Muscle of leg (tissue), 11 donors: Measurements from ENCODE around the gene CFAP221. TPM values are rescaled to one million over a fixed set of nuclear protein-coding genes. Genes with fewer than 3 reads are reported as not detected.

Experiments used
- DNase-seq: peaks from one replicate; pipeline ENCODE4 v3.0.0; 2013
- H3K27ac ChIP-seq: one replicate; pipeline ENCODE4 v1.5.1; 2013; ENCODE audit warnings: mild to moderate bottlenecking, low read length, control low read depth
- H3K27me3 ChIP-seq: one replicate; pipeline ENCODE4 v1.6.1; 2013; ENCODE audit warnings: low read length; ENCODE audit not compliant: control insufficient read depth, insufficient read depth
- H3K36me3 ChIP-seq: one replicate; pipeline ENCODE4 v1.6.1; 2013; ENCODE audit warnings: low read length; ENCODE audit not compliant: control insufficient read depth, insufficient read depth
- H3K4me1 ChIP-seq: one replicate; pipeline ENCODE4 v1.6.1; 2013; ENCODE audit warnings: low read length; ENCODE audit not compliant: control insufficient read depth, insufficient read depth
- H3K4me3 ChIP-seq: one replicate; pipeline ENCODE4 v1.5.1; 2013; ENCODE audit warnings: low read length, control low read depth
- H3K9me3 ChIP-seq: replicated peaks from 2 replicates; pipeline ENCODE4 v1.6.1; 2013; ENCODE audit warnings: low read depth, low read length; ENCODE audit not compliant: control insufficient read depth
- WGBS: methylation state at CpG from one replicate; pipeline ENCODE4 v1.1.5; 2013; ENCODE audit warnings: missing lambda C conversion rate; ENCODE audit not compliant: insufficient coverage; 5-methylcytosine and 5-hydroxymethylcytosine counted together
- polyA plus RNA-seq, 8 donors: library from polyadenylated mRNA; unstranded; fragments of 120-200 nt; gene quantifications; one replicate each; pipeline versions ENCODE4 v1.2.1 to v1.2.3, GENCODE V29; 2013; ENCODE audit warnings: inconsistent platforms in 1 of 8, low replicate concordance in 1 of 8; ENCODE audit not compliant: insufficient read length in 8 of 8, insufficient read depth in 1 of 8
- total RNA-seq: library from RNA; stranded (reverse); fragments of 120-200 nt; gene quantifications from one replicate; pipeline ENCODE4 v1.2.4, GENCODE V29; 2013

CFAP221 gene
- total and polyA plus RNA-seq, 9 donors: 0.22 to 4.2 (median 0.63) TPM

GRCh38 chr2:119694845-119695521, 150.7 kb downstream of the CFAP221 start:
- Histone ChIP-seq H3K27me3 (no peaks in the 10 kb centered on the region), H3K4me1 (peaks cover 39% of the 10 kb centered on the region), H3K9me3 (no peaks in the 10 kb centered on the region), H3K27ac (peak overlapping the region; percentile 11), H3K4me3 (no peak overlapping the region), H3K36me3 (no peaks in the 10 kb centered on the region)
- 50% methylated on average over 7 of the region's 10 CpGs for WGBS
- peak; percentile 57 for DNase-seq

GRCh38 chr2:119696005-119696404, 151.8 kb downstream of the CFAP221 start:
- WGBS: 100% methylated on average over 1 of the region's 3 CpGs
- Histone ChIP-seq H3K9me3 (no peaks in the 10 kb centered on the region), H3K27ac (no peak overlapping the region)

GRCh38 chr2:119696494-119697030, 152.3 kb downstream of the CFAP221 start:
- H3K9me3 ChIP-seq: no peaks in the 10 kb centered on the region
- H3K27ac ChIP-seq: no peak overlapping the region
- H3K4me1 ChIP-seq: peaks cover 39% of the 10 kb centered on the region
- H3K36me3 ChIP-seq: no peaks in the 10 kb centered on the region
- no peak for DNase-seq
- no peak overlapping the region for H3K4me3 ChIP-seq
- no peaks in the 10 kb centered on the region for H3K27me3 ChIP-seq
- WGBS: 52% methylated on average over 5 of the region's 6 CpGs

More at GRCh38 chr2:119696005-119696404, 151.8 kb downstream of the CFAP221 start:
- Histone ChIP-seq H3K4me1 (peaks cover 39% of the 10 kb centered on the region), H3K4me3 (no peak overlapping the region), H3K36me3 (no peaks in the 10 kb centered on the region), H3K27me3 (no peaks in the 10 kb centered on the region)
- peak; percentile 38 for DNase-seq

GRCh38 chr2:119697290-119698020, 153.2 kb downstream of the CFAP221 start:
- Histone ChIP-seq H3K9me3 (no peaks in the 10 kb centered on the region), H3K36me3 (no peaks in the 10 kb centered on the region), H3K27ac (no peak overlapping the region), H3K4me1 (peaks cover 43% of the 10 kb centered on the region), H3K27me3 (no peaks in the 10 kb centered on the region), H3K4me3 (no peak overlapping the region)
- WGBS: 37% methylated on average over 5 of the region's 8 CpGs
- DNase-seq: no peak

- WGBS: no CpG with 5 or more reads among the region's 3 CpGs
- H3K4me3 ChIP-seq: no peak overlapping the region
- no peaks in the 10 kb centered on the region for H3K27me3 ChIP-seq
- no peaks in the 10 kb centered on the region for H3K9me3 ChIP-seq
- no peaks in the 10 kb centered on the region for H3K36me3 ChIP-seq
- DNase-seq: no peak
- no peak overlapping the region for H3K27ac ChIP-seq
- H3K4me1 ChIP-seq: peaks cover 43% of the 10 kb centered on the region
These were observed 154.0 kb downstream of the CFAP221 start for GRCh38 chr2:119698246-119698645.

- Histone ChIP-seq H3K4me3 (no peak overlapping the region), H3K9me3 (no peaks in the 10 kb centered on the region), H3K36me3 (no peaks in the 10 kb centered on the region), H3K27me3 (no peaks in the 10 kb centered on the region), H3K4me1 (peaks cover 40% of the 10 kb centered on the region), H3K27ac (no peak overlapping the region)
- no peak for DNase-seq
- 72% methylated on average over 7 of the region's 15 CpGs for WGBS
These were observed 154.9 kb downstream of the CFAP221 start for GRCh38 chr2:119699016-119699606.

- Histone ChIP-seq H3K36me3 (no peaks in the 10 kb centered on the region), H3K4me1 (peaks cover 23% of the 10 kb centered on the region), H3K4me3 (no peak overlapping the region), H3K27me3 (no peaks in the 10 kb centered on the region), H3K27ac (no peak overlapping the region), H3K9me3 (peaks cover 3% of the 10 kb centered on the region)
- 39% methylated on average over 2 of the region's 4 CpGs for WGBS
- no peak for DNase-seq
These were observed 156.6 kb downstream of the CFAP221 start for GRCh38 chr2:119700866-119701265.

- peaks cover 18% of the 10 kb centered on the region for H3K4me1 ChIP-seq
- no peaks in the 10 kb centered on the region for H3K27me3 ChIP-seq
- H3K36me3 ChIP-seq: no peaks in the 10 kb centered on the region
- peaks cover 3% of the 10 kb centered on the region for H3K9me3 ChIP-seq
- no peak overlapping the region for H3K27ac ChIP-seq
- WGBS: 62% methylated on average over 8 of the region's 12 CpGs
- no peak for DNase-seq
- no peak overlapping the region for H3K4me3 ChIP-seq
These were observed 157.1 kb downstream of the CFAP221 start for GRCh38 chr2:119701352-119701751.

GRCh38 chr2:119702203-119702917, 158.1 kb downstream of the CFAP221 start:
- DNase-seq: no peak
- Histone ChIP-seq H3K4me3 (no peak overlapping the region), H3K4me1 (peaks cover 10% of the 10 kb centered on the region), H3K27me3 (no peaks in the 10 kb centered on the region), H3K9me3 (peaks cover 3% of the 10 kb centered on the region), H3K27ac (no peak overlapping the region), H3K36me3 (no peaks in the 10 kb centered on the region)
- WGBS: no CpG with 5 or more reads among the region's 2 CpGs
